ENCODE data around the gene MAVS. TPM values are rescaled to one million over a fixed set of nuclear protein-coding genes. Genes with fewer than 3 reads are reported as not detected.

The MAVS gene
- total RNA-seq = 47.0 and 49.7 TPM in 2 replicates
- long read RNA-seq, full-length matches to known transcripts = 9 of 27 reads
- long read RNA-seq, partial matches to known transcripts = 2 of 27 reads
- long read RNA-seq, other reads (novel, unspliced or antisense) = 16 of 27 reads

DNA sequence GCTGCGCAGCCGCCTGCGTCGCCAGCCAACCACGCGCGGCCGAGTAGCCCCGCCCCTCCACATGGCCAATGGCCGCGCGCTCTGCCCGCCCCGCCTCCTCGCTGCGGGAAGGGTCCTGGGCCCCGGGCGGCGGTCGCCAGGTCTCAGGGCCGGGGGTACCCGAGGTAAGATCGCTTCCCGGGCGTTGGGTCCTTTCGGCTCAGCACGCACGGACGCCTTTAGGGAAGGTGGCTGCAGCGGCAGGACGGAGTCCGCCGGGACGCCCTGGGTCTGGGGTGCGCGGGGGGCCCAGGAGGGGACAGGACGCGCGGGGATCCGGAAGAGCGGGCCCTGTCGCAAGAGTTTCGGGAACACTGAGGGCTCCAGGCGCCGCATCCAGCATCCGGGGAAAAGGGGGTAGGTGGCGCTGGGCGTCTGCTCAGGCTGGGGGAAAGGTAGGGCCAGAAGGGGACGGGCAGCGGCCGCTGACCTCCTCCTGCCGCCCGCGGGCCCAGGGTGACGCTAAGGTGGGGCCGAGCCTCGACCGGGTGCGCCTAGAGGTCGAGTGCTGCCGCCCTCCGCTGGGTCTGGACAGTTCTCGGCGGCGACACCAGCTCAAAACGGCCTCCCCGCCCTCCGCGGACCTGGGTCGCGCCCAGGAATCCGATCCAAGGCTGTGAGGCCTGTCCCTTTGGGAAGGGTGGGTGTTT, at the start of gene MAVS:
MAVS (plus strand) TSS at position 95 of the 689 bp plus-strand sequence. CDS start 7,791 bp downstream, outside the sequence.
- DNase-seq (ENCODE audit: extremely low spot score, unreplicated experiment) = peak; percentile 94
- peak within 1 kb of the TSS; percentile 85 for H3K27ac Mint-ChIP-seq (ENCODE audit: unreplicated experiment)
- H3K36me3 Mint-ChIP-seq (ENCODE audit: unreplicated experiment) = peaks cover 3% of the 10 kb centered on the region
- H3K4me1 Mint-ChIP-seq (ENCODE audit: unreplicated experiment) = peaks cover 31% of the 10 kb centered on the region
- H3K27me3 Mint-ChIP-seq (ENCODE audit: unreplicated experiment) = no peaks in the 10 kb centered on the region
- no peaks in the 10 kb centered on the region for H3K9me3 Mint-ChIP-seq (ENCODE audit: unreplicated experiment)
- TF ChIP-seq, protein P1, sequence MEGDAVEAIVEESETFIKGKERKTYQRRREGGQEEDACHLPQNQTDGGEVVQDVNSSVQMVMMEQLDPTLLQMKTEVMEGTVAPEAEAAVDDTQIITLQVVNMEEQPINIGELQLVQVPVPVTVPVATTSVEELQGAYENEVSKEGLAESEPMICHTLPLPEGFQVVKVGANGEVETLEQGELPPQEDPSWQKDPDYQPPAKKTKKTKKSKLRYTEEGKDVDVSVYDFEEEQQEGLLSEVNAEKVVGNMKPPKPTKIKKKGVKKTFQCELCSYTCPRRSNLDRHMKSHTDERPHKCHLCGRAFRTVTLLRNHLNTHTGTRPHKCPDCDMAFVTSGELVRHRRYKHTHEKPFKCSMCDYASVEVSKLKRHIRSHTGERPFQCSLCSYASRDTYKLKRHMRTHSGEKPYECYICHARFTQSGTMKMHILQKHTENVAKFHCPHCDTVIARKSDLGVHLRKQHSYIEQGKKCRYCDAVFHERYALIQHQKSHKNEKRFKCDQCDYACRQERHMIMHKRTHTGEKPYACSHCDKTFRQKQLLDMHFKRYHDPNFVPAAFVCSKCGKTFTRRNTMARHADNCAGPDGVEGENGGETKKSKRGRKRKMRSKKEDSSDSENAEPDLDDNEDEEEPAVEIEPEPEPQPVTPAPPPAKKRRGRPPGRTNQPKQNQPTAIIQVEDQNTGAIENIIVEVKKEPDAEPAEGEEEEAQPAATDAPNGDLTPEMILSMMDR (IDR thresholded peaks at IDR 0.05) = no peak
- H3K4me3 Mint-ChIP-seq (ENCODE audit: unreplicated experiment) = peak within 1 kb of the TSS; percentile 88

DNA sequence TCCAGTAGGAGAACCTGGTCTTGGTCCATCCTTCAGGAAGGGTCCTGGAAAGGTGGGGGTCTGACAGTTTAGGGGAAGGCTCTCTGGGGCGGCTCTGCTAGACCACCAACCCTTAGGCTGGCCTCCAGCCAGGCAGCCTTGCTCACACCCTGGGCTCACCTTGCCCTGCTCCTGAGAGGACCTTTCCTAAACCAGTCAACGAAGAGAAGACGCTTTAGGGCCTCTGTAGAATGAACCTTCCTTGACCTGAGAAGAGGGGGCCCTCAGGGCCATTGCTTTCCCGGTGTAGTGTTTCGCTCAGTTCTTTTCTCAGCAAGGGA, 49.4 kb upstream of the MAVS start:
- Mint-ChIP-seq H3K9me3 (ENCODE audit: unreplicated experiment) (no peaks in the 10 kb centered on the region), H3K36me3 (ENCODE audit: unreplicated experiment) (peaks cover 32% of the 10 kb centered on the region), H3K4me1 (ENCODE audit: unreplicated experiment) (peaks cover 58% of the 10 kb centered on the region), H3K4me3 (ENCODE audit: unreplicated experiment) (peak overlapping the region; percentile 94), H3K27me3 (ENCODE audit: unreplicated experiment) (no peaks in the 10 kb centered on the region), H3K27ac (ENCODE audit: unreplicated experiment) (peak overlapping the region; percentile 90)
- DNase-seq (ENCODE audit: extremely low spot score, unreplicated experiment) = no peak
- TF ChIP-seq, protein P1 (IDR thresholded peaks at IDR 0.05) = no peak

DNA sequence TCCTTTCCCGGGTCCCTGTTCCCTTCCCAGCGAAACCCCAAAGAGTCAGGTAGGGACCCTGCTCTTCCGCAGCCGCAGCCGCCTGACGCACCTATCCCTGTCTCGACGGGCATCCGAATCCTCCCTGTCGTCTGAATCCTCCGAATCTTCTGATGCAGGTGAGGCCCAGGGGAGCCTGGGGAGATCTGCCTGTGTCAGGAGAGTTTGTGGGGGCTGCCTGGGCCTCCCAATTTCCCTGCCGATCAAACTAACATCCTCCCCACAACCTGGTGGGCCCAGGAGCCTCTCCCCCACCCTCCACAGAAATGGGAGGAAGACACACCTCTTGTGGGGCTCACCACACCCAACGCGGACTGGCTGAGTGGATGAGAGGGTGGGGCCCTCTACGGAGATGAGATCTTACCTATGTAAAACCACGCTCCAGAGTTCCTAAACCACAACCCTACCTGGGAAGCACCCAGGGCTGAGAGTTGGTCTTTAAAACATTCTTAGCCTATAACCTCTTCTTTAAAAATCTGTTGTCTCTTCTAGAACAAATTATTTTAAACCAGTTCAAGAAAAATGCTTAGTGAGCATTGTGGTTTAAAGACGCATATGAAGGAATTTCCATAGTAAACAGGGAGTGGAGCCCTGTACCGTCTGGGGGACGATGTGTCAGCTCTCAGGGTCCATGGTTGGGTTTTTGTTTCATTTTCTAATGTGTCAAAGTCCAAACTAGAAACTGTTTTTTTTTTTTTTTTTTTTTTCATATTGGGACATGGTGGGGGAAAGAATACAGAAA, 48.9 kb upstream of the MAVS start:
- peak overlapping the region; percentile 94 for H3K4me3 Mint-ChIP-seq (ENCODE audit: unreplicated experiment)
- peak overlapping the region; percentile 90 for H3K27ac Mint-ChIP-seq (ENCODE audit: unreplicated experiment)
- no peaks in the 10 kb centered on the region for H3K27me3 Mint-ChIP-seq (ENCODE audit: unreplicated experiment)
- no peaks in the 10 kb centered on the region for H3K9me3 Mint-ChIP-seq (ENCODE audit: unreplicated experiment)
- TF ChIP-seq, protein P1 (IDR thresholded peaks at IDR 0.05) = no peak
- DNase-seq (ENCODE audit: extremely low spot score, unreplicated experiment) = no peak
- peaks cover 37% of the 10 kb centered on the region for H3K36me3 Mint-ChIP-seq (ENCODE audit: unreplicated experiment)
- H3K4me1 Mint-ChIP-seq (ENCODE audit: unreplicated experiment) = peaks cover 63% of the 10 kb centered on the region

DNA sequence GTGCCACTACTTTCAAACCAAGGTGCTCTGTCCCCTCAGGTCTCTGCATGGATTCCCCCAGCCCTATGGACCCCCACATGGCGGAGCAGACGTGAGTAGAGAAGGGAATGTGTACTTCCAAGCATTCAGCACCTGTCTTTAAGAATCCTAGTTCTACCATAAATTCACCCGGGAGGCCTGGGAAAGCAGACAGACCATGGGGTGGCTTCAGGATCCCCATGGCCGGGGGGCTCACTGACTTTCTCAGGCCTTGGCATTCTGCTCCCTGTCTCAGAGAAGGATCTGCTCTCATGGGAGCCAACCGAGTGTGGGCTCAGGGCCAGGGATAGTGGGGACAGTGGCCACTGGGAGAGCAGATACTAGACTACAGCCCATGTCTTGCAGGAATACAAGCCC, 48.3 kb upstream of the MAVS start:
- H3K27me3 Mint-ChIP-seq (ENCODE audit: unreplicated experiment) = no peaks in the 10 kb centered on the region
- DNase-seq (ENCODE audit: extremely low spot score, unreplicated experiment) = no peak
- H3K27ac Mint-ChIP-seq (ENCODE audit: unreplicated experiment) = peak overlapping the region; percentile 90
- TF ChIP-seq, protein P1 (IDR thresholded peaks at IDR 0.05) = no peak
- H3K4me3 Mint-ChIP-seq (ENCODE audit: unreplicated experiment) = peak overlapping the region; percentile 94
- no peaks in the 10 kb centered on the region for H3K9me3 Mint-ChIP-seq (ENCODE audit: unreplicated experiment)
- H3K4me1 Mint-ChIP-seq (ENCODE audit: unreplicated experiment) = peaks cover 69% of the 10 kb centered on the region
- H3K36me3 Mint-ChIP-seq (ENCODE audit: unreplicated experiment) = peaks cover 41% of the 10 kb centered on the region

DNA sequence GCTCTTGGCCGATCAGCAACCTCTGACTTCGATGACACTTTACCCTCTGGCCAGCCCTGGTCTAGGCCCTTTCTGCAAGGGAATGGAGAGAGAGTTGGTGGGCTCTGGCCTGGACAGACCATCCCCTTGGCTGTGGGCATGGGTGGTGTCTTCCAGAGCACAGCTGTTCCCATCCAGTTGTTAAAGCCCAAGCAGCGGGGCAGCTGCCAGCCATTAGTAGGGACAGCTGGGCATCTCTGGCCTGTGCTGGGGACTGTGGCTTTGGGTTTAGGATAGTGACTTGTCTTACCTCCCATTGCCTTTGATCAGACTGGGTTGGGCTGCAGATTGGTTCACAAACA, 47.8 kb upstream of the MAVS start:
- Mint-ChIP-seq H3K4me1 (ENCODE audit: unreplicated experiment) (peaks cover 74% of the 10 kb centered on the region), H3K27ac (ENCODE audit: unreplicated experiment) (peak overlapping the region; percentile 90)

More for the DNA sequence above, 47.8 kb upstream of the MAVS start:
- no peak for DNase-seq (ENCODE audit: extremely low spot score, unreplicated experiment)
- TF ChIP-seq, protein P1 (IDR thresholded peaks at IDR 0.05) = no peak
- Mint-ChIP-seq H3K27me3 (ENCODE audit: unreplicated experiment) (no peaks in the 10 kb centered on the region), H3K36me3 (ENCODE audit: unreplicated experiment) (peaks cover 46% of the 10 kb centered on the region), H3K4me3 (ENCODE audit: unreplicated experiment) (peak overlapping the region; percentile 94), H3K9me3 (ENCODE audit: unreplicated experiment) (no peaks in the 10 kb centered on the region)

Data from osteocyte (in vitro differentiated cells).